ENCODE data around the gene ZXDC. TPM values are rescaled to one million over a fixed set of nuclear protein-coding genes. Genes with fewer than 3 reads are reported as not detected.

Gene ZXDC
- total and polyA plus RNA-seq, 9 donors, result 14.4 to 47.3 (median 32.7) TPM

DNA sequence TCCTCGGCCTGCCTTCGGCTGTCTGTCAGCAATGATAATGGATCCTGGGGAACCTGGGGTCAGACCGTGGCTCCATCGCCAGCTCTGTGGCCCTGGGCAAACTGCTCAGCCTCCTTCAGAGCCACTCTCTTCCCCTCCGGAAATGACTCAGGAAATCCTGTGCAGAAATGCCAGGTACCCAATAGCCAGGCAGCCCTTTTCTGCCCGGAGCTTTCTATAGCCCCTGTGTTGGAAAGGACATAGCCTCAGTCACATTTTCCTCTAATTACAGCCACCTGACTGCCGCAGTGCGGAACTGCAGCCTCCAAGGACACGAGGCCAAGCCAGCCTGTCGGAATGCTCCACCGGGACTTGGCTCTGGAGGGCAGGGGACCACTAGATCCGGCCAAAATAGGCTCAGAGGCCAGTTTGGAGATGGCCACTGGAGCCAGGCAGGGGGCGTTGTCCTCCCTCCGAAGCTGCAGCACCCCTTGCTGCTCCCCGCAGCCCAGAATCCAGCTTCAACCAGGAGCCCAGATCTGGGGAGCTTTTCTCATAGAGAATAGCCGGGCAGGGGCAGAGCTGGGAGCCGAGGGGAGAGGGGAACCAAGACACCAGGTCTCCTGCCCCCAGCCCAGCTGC, 11.6 kb upstream of the ZXDC start:
- Histone ChIP-seq H3K4me3 (no peak overlapping the region), H3K36me3 (no peaks in the 10 kb centered on the region), H3K27ac (no peak overlapping the region), H3K4me1 (ENCODE audit: insufficient read depth) (no peaks in the 10 kb centered on the region), H3K27me3 (no peaks in the 10 kb centered on the region), H3K9me3 (no peaks in the 10 kb centered on the region)
- TF ChIP-seq, protein P1, sequence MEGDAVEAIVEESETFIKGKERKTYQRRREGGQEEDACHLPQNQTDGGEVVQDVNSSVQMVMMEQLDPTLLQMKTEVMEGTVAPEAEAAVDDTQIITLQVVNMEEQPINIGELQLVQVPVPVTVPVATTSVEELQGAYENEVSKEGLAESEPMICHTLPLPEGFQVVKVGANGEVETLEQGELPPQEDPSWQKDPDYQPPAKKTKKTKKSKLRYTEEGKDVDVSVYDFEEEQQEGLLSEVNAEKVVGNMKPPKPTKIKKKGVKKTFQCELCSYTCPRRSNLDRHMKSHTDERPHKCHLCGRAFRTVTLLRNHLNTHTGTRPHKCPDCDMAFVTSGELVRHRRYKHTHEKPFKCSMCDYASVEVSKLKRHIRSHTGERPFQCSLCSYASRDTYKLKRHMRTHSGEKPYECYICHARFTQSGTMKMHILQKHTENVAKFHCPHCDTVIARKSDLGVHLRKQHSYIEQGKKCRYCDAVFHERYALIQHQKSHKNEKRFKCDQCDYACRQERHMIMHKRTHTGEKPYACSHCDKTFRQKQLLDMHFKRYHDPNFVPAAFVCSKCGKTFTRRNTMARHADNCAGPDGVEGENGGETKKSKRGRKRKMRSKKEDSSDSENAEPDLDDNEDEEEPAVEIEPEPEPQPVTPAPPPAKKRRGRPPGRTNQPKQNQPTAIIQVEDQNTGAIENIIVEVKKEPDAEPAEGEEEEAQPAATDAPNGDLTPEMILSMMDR (IDR thresholded peaks at IDR 0.05), result no peak
- DNase-seq, result no peak
- intact Hi-C loops (cut with DNase I), result no loop called here
- WGBS, 3 donors, result 55 to 60% (median 56%) methylated on average over 14 to 17 of the region's 17 CpGs

DNA sequence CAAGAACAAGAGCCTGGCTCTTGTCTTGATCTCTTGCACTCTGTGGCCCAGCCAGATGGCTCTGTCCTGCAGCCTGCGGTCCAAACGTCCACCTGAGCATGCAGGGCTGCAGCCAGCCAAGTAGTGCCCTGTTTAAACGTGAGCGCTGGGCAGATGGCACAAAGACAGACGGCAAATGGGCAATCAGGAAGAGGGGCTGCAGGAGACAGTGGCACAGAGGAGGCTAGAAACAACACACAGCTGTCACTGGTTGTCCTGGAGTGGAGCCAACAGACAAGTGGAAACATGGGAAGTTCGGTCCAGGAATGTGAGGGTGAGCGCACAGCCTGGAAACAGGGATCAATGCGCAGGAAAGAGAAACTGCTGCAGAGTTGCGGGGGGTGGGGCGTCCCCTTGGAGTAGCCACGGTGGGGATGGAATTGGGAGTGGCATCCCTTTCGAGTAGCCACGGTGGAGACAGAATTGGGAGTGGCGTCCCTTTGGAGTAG, 10.7 kb upstream of the ZXDC start:
- Histone ChIP-seq H3K4me3 (no peak overlapping the region), H3K27ac (no peak overlapping the region), H3K4me1 (ENCODE audit: insufficient read depth) (no peaks in the 10 kb centered on the region), H3K36me3 (no peaks in the 10 kb centered on the region), H3K27me3 (no peaks in the 10 kb centered on the region), H3K9me3 (no peaks in the 10 kb centered on the region)
- intact Hi-C loops (cut with DNase I), result no loop called here
- no peak for TF ChIP-seq POLR2A (IDR thresholded peaks at IDR 0.05)
- TF ChIP-seq, protein P1 (IDR thresholded peaks at IDR 0.05), result no peak
- TF ChIP-seq EP300 (IDR thresholded peaks at IDR 0.05), result no peak
- DNase-seq, result no peak
- 78 to 83% (median 81%) methylated on average over 14 of the region's 14 CpGs for whole genome bisulfite sequencing, 3 donors

DNA sequence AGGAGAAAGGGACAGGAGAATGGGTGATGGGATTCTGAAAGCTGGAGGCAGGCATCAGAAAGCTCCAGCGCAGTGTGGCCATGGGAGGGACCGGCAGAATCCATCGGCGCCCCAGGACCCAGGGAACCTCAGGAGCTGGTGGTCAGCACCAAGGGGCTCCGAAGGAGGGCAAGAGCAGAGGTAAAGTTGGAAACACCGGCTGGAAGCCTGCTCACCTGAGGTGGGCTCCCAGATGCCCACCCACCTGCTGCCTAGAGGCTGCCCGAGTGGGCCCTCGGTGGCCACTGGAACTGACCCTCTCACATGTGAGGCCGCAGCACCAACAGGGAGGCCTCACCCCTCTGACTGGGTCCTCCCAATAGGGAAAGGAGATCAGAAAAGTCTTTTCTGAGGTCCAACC, 10.3 kb upstream of the ZXDC start:
- 94 to 97% (median 96%) methylated on average over 9 of the region's 9 CpGs for WGBS, 3 donors
- Histone ChIP-seq H3K27me3 (no peaks in the 10 kb centered on the region), H3K4me1 (ENCODE audit: insufficient read depth) (no peaks in the 10 kb centered on the region), H3K9me3 (no peaks in the 10 kb centered on the region), H3K4me3 (no peak overlapping the region), H3K36me3 (no peaks in the 10 kb centered on the region), H3K27ac (no peak overlapping the region)
- no peak for DNase-seq
- TF ChIP-seq, protein P1 (IDR thresholded peaks at IDR 0.05), result no peak
- intact Hi-C loops (cut with DNase I), result no loop called here

DNA sequence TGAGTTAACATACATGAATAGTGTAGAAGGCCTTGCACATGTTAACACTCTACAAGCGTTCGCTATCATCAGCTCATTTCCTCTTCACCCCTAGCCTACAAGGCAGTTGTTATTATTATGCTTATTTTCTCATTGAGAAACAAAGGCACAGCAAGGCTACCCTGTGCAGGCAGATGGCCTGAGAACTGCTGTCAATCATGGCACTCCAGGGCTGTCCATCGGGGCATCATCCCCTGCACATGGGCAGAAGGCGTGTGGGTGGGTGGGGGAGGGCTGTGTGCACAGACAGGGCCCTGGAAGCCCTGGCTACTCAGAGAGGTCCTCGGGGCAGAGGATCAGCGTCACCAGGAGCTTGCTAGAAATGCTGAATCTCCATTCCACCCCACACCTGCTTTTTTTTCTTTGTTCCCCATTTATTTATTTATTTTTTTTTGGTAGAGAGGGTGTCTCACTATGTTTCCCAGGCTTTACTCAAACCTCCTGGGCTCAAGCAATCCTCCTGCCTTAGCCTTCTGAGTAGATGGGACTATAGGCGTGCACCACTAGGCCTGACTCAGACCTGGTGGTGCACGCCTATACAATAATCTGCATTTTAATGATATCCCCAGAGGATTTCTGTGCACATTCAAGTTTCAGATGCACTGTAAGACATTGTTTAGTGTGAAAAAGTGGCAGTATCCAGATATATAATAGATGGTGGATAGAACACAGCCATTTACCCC, 9.6 kb upstream of the ZXDC start:
- H3K36me3 ChIP-seq, result no peaks in the 10 kb centered on the region
- H3K27ac ChIP-seq, result no peak overlapping the region
- H3K27me3 ChIP-seq, result no peaks in the 10 kb centered on the region
- DNase-seq, result no peak
- intact Hi-C loops (cut with DNase I), result no loop called here
- H3K4me1 ChIP-seq (ENCODE audit: insufficient read depth), result no peaks in the 10 kb centered on the region
- no peak overlapping the region for H3K4me3 ChIP-seq
- TF ChIP-seq POLR2A (IDR thresholded peaks at IDR 0.05) (no peak), EP300 (IDR thresholded peaks at IDR 0.05) (no peak)
- TF ChIP-seq, protein P1 (IDR thresholded peaks at IDR 0.05), result no peak
- H3K9me3 ChIP-seq, result no peaks in the 10 kb centered on the region
- WGBS, 3 donors, result 78 to 86% (median 82%) methylated on average over 8 of the region's 8 CpGs

Measured in ovary (tissue), 9 donors.